Spleen (tissue), 7 donors: ENCODE results near the gene NPSR1.

ENCODE experiments used
- POLR2A ChIP-seq, 3 donors: fragments of 450-650 bp; IDR thresholded peaks; one replicate each; pipeline ENCODE4 v1.5.1; 2017; ENCODE audit warnings: antibody characterized with exemption in 3 of 3, mild to moderate bottlenecking in 1 of 3
- TF ChIP-seq, protein P1 (sequence below), 11 experiments: fragments of 200-600 bp in 7 of 11; fragments of 450-650 bp in 4 of 11; sonication (generic) in 4 of 11; IDR thresholded peaks in 8 of 11; conservative IDR thresholded peaks in 3 of 11; 1 replicate in 7 of 11; 2 replicates in 4 of 11; pipeline versions ENCODE4 v1.4.0 to v1.8.0; 2016 to 2021; ENCODE audit warnings: antibody characterized with exemption in 11 of 11, inconsistent platforms in 4 of 11, mild to moderate bottlenecking in 1 of 11
- donor health status: DM: no; HTN: no; CAD: no; lungs with moderate emphysema.
- donor health status: DM: no; HTN: no; CAD: no.
- donor health status: DM: no; HTN: no; CAD: no.

DNA sequence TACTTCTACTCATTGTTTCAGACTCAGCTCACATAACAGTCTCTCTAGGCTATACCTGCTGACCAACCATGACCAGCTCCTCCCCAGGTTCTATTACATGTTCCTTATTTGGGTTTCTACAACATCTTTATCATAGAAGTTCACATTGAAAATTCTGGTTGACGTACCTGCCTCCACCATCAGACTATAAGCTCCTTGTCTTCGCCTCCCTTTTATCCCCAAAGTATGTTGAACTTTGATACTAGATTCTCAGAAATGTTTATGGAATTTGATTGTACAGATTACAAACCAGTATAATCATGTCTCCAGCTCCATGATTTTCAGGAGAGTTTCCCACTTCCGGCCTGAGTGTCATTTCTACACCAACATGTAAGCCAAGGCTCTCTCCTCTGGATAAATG, 15.0 kb downstream of the NPSR1 start:
- TF ChIP-seq, protein P1, sequence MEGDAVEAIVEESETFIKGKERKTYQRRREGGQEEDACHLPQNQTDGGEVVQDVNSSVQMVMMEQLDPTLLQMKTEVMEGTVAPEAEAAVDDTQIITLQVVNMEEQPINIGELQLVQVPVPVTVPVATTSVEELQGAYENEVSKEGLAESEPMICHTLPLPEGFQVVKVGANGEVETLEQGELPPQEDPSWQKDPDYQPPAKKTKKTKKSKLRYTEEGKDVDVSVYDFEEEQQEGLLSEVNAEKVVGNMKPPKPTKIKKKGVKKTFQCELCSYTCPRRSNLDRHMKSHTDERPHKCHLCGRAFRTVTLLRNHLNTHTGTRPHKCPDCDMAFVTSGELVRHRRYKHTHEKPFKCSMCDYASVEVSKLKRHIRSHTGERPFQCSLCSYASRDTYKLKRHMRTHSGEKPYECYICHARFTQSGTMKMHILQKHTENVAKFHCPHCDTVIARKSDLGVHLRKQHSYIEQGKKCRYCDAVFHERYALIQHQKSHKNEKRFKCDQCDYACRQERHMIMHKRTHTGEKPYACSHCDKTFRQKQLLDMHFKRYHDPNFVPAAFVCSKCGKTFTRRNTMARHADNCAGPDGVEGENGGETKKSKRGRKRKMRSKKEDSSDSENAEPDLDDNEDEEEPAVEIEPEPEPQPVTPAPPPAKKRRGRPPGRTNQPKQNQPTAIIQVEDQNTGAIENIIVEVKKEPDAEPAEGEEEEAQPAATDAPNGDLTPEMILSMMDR (IDR thresholded peaks at IDR 0.05 in 8 of 11, conservative IDR thresholded peaks at IDR 0.05 in 3 of 11), result no peak
- TF ChIP-seq POLR2A (IDR thresholded peaks at IDR 0.05), result no peak
